ENCODE data around the gene ULK3. TPM values are rescaled to one million over a fixed set of nuclear protein-coding genes. Genes with fewer than 3 reads are reported as not detected.

ULK3 gene
- total RNA-seq, 1 donor from 2014 or later = 40.3 TPM

DNA sequence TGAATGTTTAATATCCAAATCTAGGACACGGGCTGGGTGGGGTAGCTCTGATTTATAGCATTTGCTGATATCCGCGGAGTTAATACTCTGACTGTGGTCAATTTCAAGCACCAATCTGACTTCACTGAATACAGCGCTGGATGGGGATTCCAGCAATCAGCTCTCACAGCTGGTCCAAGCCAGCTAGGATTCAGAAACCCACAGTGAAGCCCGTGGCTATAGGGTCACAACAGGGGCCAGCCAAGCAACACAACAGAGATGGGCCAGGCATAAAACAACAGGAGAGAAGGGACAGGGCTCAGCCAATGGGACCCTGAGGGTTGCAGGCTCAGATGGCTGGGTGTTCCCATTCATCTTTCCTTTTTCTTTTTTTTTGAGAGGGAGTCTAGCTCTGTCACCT, 35.7 kb downstream of the ULK3 start:
- TF ChIP-seq, protein P1, sequence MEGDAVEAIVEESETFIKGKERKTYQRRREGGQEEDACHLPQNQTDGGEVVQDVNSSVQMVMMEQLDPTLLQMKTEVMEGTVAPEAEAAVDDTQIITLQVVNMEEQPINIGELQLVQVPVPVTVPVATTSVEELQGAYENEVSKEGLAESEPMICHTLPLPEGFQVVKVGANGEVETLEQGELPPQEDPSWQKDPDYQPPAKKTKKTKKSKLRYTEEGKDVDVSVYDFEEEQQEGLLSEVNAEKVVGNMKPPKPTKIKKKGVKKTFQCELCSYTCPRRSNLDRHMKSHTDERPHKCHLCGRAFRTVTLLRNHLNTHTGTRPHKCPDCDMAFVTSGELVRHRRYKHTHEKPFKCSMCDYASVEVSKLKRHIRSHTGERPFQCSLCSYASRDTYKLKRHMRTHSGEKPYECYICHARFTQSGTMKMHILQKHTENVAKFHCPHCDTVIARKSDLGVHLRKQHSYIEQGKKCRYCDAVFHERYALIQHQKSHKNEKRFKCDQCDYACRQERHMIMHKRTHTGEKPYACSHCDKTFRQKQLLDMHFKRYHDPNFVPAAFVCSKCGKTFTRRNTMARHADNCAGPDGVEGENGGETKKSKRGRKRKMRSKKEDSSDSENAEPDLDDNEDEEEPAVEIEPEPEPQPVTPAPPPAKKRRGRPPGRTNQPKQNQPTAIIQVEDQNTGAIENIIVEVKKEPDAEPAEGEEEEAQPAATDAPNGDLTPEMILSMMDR (IDR thresholded peaks at IDR 0.05) = no peak
- DNase-seq (no peak), ATAC-seq (no peak)
- peaks cover 22% of the 10 kb centered on the region for H3K36me3 ChIP-seq
- no peaks in the 10 kb centered on the region for H3K9me3 ChIP-seq
- no peaks in the 10 kb centered on the region for H3K4me1 ChIP-seq
- no peak overlapping the region for H3K27ac ChIP-seq
- no peaks in the 10 kb centered on the region for H3K27me3 ChIP-seq (ENCODE audit: low read depth)
- H3K4me3 ChIP-seq = no peak overlapping the region
- intact Hi-C loops (cut with DNase I) = no loop called here

DNA sequence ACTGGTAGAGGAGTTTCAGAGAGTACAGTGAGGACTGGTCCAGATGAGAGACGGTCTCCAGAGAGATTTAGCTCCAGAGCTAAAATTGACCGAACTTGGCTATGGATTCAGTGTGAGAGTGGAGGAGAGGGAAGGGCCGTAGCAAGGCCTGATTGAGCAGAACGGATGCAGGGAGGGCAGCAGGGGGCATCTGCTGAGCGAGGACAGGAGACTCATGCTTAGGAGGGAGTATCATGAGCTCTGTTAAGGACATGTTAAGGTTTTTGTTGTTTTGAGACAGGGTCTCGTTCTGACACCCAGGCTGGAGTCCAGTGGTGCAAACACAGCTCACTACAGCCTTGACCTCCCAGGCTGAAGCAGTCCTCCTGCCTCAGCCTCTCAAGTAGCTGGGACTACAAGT, 38.0 kb downstream of the ULK3 start:
- Histone ChIP-seq H3K36me3 (peaks cover 45% of the 10 kb centered on the region), H3K9me3 (no peaks in the 10 kb centered on the region), H3K27me3 (ENCODE audit: low read depth) (no peaks in the 10 kb centered on the region), H3K27ac (no peak overlapping the region), H3K4me1 (peaks cover 5% of the 10 kb centered on the region), H3K4me3 (no peak overlapping the region)
- ATAC-seq = no peak
- TF ChIP-seq, protein P1 (IDR thresholded peaks at IDR 0.05) = no peak
- DNase-seq = no peak
- intact Hi-C loops (cut with DNase I) = no loop called here

DNA sequence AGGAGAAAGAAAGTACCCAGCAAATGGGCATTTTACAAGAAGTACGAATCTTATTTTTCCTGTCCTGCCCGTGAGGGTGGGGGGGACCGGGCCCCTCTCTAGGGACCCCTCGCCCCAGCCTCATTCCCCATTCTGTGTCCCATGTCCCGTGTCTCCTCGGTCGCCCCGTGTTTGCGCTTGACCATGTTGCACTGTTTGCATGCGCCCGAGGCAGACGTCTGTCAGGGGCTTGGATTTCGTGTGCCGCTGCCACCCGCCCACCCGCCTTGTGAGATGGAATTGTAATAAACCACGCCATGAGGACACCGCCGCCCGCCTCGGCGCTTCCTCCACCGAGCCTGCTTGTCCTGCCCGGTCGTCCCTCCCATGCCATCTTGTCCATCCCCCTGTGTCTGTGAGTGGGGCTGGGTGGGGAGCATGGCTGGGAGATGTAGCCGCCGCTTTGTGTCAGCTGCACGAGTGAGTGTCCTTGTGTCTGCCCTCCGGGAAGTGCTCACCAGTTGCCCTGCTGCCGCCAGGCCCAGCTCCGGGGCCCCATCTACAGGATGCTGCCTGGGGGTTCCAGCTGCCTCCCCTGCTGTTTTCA, 40.0 kb downstream of the ULK3 start:
- TF ChIP-seq, protein P1 (IDR thresholded peaks at IDR 0.05) = no peak
- peaks cover 63% of the 10 kb centered on the region for H3K36me3 ChIP-seq
- H3K27ac ChIP-seq = no peak overlapping the region
- no peak overlapping the region for H3K4me3 ChIP-seq
- no peaks in the 10 kb centered on the region for H3K27me3 ChIP-seq (ENCODE audit: low read depth)
- peaks cover 9% of the 10 kb centered on the region for H3K4me1 ChIP-seq
- intact Hi-C loops (cut with DNase I) = no loop called here
- no peak for ATAC-seq
- no peaks in the 10 kb centered on the region for H3K9me3 ChIP-seq
- DNase-seq = no peak

DNA sequence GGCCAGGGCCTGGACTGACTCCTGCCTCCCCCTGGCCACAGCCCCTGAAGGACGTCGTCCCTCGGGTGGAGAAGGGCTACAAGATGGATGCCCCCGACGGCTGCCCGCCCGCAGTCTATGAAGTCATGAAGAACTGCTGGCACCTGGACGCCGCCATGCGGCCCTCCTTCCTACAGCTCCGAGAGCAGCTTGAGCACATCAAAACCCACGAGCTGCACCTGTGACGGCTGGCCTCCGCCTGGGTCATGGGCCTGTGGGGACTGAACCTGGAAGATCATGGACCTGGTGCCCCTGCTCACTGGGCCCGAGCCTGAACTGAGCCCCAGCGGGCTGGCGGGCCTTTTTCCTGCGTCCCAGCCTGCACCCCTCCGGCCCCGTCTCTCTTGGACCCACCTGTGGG, 40.7 kb downstream of the ULK3 start:
- intact Hi-C loops (cut with DNase I) = no loop called here
- H3K36me3 ChIP-seq = peaks cover 63% of the 10 kb centered on the region
- no peaks in the 10 kb centered on the region for H3K27me3 ChIP-seq (ENCODE audit: low read depth)
- TF ChIP-seq, protein P1 (IDR thresholded peaks at IDR 0.05) = no peak
- no peaks in the 10 kb centered on the region for H3K9me3 ChIP-seq
- no peak overlapping the region for H3K4me3 ChIP-seq
- ATAC-seq (no peak), DNase-seq (no peak)
- peaks cover 9% of the 10 kb centered on the region for H3K4me1 ChIP-seq
- no peak overlapping the region for H3K27ac ChIP-seq

DNA sequence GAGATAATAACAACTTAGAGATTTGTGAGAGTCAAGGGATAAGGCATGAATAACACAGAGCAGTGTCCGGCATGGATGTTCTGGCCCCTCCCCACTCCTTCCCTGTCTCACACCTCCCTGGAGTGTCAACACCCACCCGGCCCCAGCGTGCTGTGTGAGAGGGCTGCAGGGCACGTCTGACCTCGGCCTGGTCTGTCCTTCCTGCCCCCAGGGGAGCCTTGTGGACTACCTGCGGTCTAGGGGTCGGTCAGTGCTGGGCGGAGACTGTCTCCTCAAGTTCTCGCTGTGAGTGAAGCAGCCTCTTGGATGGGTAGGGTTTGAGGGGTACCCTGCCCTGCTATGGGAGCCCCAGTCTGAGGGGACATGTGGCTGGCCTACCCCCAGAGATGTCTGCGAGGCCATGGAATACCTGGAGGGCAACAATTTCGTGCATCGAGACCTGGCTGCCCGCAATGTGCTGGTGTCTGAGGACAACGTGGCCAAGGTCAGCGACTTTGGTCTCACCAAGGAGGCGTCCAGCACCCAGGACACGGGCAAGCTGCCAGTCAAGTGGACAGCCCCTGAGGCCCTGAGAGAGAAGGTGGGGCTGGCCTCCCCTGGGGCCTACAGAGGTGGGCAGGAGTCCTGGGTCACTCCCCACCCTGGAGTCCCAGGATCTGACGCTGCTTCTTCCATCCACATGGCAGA, 41.5 kb downstream of the ULK3 start:
- Histone ChIP-seq H3K27me3 (ENCODE audit: low read depth) (no peaks in the 10 kb centered on the region), H3K4me1 (peaks cover 10% of the 10 kb centered on the region), H3K4me3 (no peak overlapping the region), H3K36me3 (peaks cover 63% of the 10 kb centered on the region), H3K27ac (no peak overlapping the region), H3K9me3 (no peaks in the 10 kb centered on the region)
- DNase-seq (no peak), ATAC-seq (no peak)
- TF ChIP-seq, protein P1 (IDR thresholded peaks at IDR 0.05) = no peak
- intact Hi-C loops (cut with DNase I) = no loop called here

All from lower lobe of right lung (tissue), 2 donors.